ENCODE data around the gene MYO16.
"Not testable (repeated sequence)": the region's sequence is repeated elsewhere in the genome, so short reads cannot be mapped to it uniquely, and the experiment has no call there.

MYO16 gene

GRCh38 chr13:109199280-109199679, 569.9 kb downstream of the MYO16 start:
- no peak for DNase-seq (ENCODE audit: low read depth)

GRCh38 chr13:109200556-109200955, 571.1 kb downstream of the MYO16 start:
- no peak for DNase-seq (ENCODE audit: low read depth)

DNA sequence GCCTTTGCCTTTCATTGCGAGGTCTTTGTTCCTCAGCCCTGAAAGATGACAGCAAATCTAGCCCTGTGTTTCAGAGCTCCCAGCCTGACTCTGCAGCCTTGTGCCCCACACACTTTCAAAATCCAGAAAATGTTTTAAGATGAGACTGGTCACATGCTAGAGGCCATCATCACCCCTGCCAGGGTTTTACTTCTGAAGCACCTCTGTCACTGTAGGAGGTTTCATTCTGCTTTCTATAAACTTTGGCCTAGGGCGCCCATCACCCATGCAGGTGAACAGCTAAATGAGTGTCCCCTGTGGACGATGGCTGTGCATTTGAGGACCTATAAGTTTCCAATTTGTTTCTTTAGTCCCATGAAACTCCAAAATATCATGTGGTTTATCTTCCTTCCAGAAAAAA, 574.2 kb downstream of the MYO16 start:
- no peak for DNase-seq (ENCODE audit: low read depth)

DNA sequence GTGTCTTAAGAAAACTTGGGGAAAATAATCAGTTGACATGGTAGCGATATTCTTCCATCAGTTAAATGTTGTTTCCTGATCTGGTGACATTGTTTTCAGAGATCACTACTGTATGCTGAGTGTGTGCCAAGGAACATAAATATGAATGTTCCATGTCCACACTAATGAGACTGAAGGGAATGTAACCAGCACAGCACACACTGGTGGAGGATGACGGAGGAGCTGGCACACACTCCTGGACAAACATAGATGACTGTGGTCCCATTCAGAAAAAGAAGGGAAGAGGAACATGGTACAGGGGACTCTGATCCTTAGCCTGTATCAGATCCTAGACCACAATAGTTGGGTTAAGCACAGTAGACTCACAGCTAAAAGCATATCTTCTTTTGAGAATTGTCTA, 574.8 kb downstream of the MYO16 start:
- no peak for DNase-seq (ENCODE audit: low read depth)

- no peak for DNase-seq (ENCODE audit: low read depth)
These were observed 575.2 kb downstream of the MYO16 start for GRCh38 chr13:109204657-109205056.

- no peak for DNase-seq (ENCODE audit: low read depth)
These were observed 575.9 kb downstream of the MYO16 start for GRCh38 chr13:109205315-109205714.

- no peak for DNase-seq (ENCODE audit: low read depth)
These were observed 577.2 kb downstream of the MYO16 start for GRCh38 chr13:109206616-109207015.

DNA sequence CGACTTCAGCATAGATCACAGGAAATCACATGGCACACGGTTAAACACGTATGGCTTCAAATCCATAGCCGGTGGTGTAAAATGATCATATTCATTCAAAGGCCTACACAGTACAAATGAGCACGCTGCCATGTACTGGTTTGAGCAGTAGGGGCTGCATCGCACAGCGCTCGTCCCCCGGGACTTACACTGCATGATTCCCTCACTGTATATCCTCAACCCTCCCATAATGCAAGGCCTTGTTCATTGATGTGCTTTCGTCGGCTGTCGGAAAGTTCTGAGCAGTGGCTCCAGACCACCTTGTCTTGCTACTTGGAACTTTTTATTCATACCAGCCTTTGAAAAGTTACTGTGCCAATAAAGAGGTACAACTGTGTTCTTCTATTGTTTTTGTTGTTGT, 578.2 kb downstream of the MYO16 start:
- no peak for DNase-seq (ENCODE audit: low read depth)

DNA sequence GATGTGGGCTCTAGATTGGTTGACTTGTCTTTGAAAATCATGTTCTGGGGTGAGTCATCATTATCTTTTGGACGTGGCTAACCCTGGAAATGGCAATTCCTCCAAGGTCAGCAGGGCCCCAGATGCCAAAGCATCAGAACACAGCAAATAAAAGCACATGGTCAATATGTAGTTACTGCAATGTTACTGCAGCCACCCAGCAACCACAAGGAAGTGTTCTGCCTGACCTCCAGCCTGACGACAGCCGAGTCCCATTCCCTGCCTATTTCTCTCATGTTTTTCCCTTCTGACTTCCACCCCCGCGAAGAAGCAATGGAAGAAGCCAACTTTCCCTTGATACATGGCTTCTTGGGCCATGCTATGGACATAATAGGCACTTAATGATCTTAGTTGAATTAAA, 579.1 kb downstream of the MYO16 start:
- no peak for DNase-seq (ENCODE audit: low read depth)

DNA sequence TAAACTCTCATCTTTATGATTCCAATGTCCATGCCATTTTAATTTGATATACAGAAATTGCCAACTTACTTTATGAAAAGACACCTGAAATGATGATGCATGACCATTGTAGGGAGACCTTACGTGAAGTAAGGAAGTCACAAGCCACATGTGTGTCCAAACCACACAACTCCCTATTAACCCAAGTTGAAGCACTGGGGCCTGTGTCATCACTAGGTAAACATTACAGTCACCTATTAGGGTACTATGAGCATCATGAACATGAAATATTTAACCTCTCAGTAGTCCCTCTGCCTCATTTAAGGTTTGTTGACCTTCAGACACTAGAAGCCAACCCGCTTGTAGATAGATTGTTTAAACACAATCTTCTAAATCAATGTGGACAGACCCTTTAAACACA, 580.1 kb downstream of the MYO16 start:
- DNase-seq (ENCODE audit: low read depth), result no peak

- DNase-seq (ENCODE audit: low read depth), result no peak
These were observed 582.2 kb downstream of the MYO16 start for GRCh38 chr13:109211616-109212015.

DNA sequence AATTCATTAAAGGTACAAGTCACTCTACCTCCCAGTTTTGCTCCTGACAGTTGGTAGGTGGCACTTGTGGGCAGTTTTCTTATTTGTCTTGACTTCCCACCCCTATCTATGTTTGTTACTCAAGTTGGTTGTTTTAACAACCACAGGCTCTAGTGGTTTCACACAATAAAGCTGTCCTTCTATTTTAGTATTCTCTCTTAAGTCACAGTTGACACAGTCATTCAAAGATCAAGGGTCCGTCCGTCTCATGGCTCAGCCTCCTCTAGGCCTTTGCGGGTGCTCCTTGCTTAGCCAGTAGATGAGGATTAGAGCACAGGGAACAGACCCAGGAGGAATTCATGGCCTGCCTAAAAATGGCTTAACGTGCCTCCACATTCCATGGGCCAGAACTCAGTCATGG, 583.2 kb downstream of the MYO16 start:
- no peak for DNase-seq (ENCODE audit: low read depth)

GRCh38 chr13:109213714-109214113, 584.3 kb downstream of the MYO16 start:
- DNase-seq (ENCODE audit: low read depth), result no peak

- no peak for DNase-seq (ENCODE audit: low read depth)
These were observed 585.0 kb downstream of the MYO16 start for GRCh38 chr13:109214393-109214792.

DNA sequence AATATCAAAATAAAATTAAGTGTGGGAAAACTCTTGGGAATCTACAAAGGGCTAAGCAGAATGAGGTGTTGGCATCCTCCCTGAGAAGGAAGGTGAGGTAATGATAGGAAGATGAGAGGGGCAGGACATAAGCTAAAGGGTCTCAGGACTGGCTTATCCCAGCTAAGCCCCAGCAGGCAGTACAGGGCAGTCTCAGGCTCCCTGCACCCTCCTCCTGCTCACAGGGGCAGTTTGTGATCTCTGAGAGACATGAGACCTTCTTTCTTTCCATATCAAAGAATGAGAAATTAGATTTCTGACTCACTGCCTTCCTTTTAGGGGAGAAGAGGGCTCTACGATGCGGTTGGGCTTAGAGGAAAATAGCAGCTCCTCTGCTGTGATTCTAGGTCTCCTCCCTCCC, 586.0 kb downstream of the MYO16 start:
- no peak for DNase-seq (ENCODE audit: low read depth)

- not testable (repeated sequence) for DNase-seq (ENCODE audit: low read depth)
These were observed 588.1 kb downstream of the MYO16 start for GRCh38 chr13:109217510-109217909.

GRCh38 chr13:109220631-109221030, 591.2 kb downstream of the MYO16 start:
- DNase-seq (ENCODE audit: low read depth), result no peak

DNA sequence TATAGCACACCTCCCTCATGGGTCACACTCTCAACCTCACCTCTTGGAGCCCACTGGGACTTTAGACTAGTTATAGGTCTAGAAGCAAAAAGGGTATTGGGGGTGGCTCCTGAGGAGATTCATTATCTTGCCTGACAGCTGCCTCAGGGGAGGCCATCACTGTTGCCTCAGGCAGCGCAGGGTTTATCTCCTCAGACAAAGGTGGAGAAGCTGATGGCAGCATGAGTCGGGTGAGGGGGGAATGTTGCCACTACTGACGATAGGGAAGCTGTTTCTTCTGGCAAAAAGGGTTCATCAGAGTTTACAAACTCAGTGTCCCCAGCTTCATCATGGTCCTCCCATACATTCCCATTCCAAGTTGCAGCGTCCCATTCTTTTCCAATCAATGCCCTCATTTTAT, 594.6 kb downstream of the MYO16 start:
- no peak for DNase-seq (ENCODE audit: low read depth)

DNA sequence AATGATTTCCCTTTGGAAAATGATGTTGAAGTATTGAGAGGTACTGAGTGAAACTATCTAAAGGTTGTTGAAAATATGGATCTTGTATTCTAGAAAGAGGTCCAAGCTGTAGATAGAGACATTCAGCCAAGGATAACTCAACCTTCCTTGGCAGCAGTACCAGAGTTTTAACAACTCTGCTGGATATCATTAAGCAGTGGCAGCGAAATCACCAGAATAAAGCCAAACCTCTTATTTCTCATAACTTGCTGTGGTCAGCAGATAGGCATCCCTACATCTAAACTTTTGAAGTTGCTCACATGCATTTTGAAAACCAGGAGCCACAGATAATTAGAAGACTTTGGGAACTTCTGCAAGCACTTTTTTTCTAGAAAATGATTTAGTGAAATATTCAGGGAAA, 597.2 kb downstream of the MYO16 start:
- DNase-seq (ENCODE audit: low read depth), result peak; percentile 45

GRCh38 chr13:109227344-109227940, 598.0 kb downstream of the MYO16 start:
- DNase-seq (ENCODE audit: low read depth), result no peak

DNA sequence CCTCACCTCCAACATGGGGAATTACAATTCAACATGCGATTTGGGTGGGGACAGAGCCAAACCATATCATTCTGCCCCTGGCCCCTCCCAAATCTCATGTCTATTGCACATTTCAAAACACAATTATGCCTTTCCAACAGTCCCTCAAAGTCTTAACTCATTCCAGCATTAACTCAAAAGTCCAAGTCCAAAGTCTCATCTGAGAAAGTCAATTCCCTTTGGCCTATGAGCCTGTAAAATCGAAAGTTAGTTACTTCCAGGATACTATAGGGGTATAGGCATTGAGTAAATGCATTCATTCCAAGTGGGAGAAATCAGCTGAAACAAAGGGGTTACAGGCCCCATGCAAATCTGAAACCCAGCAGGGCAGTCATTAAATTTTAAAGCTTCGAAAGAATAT, 598.8 kb downstream of the MYO16 start:
- no peak for DNase-seq (ENCODE audit: low read depth)

- DNase-seq (ENCODE audit: low read depth), result no peak
These were observed 602.5 kb downstream of the MYO16 start for GRCh38 chr13:109231888-109232287.

- DNase-seq (ENCODE audit: low read depth), result no peak
These were observed 603.9 kb downstream of the MYO16 start for GRCh38 chr13:109233293-109233692.

GRCh38 chr13:109235901-109236300, 606.5 kb downstream of the MYO16 start:
- no peak for DNase-seq (ENCODE audit: low read depth)

GRCh38 chr13:109241160-109241559, 611.7 kb downstream of the MYO16 start:
- no peak for DNase-seq (ENCODE audit: low read depth)
